HCT116 (cell line): ENCODE measurements around the gene MID1IP1.

Experiments used
- CTCF ChIP-seq, 3 experiments: fragments of 200-600 bp in 1 of 3; sonication (generic) in 1 of 3; IDR thresholded peaks in 2 of 3; conservative IDR thresholded peaks in 1 of 3; 2 replicates each; pipeline ENCODE4 v1.5.1; 2012 to 2017; ENCODE audit warnings: low read depth in 2 of 3, low read length in 2 of 3, antibody characterized with exemption in 1 of 3, borderline replicate concordance in 1 of 3, control low read depth in 1 of 3, mild to moderate bottlenecking in 1 of 3, mixed read lengths in 1 of 3, mixed run types in 1 of 3, moderate library complexity in 1 of 3; ENCODE audit not compliant: insufficient read depth in 1 of 3
- ELF1 ChIP-seq: IDR thresholded peaks from 2 replicates; pipeline ENCODE4 v1.6.1; 2012; ENCODE audit warnings: low read depth, borderline replicate concordance
- EZH2 ChIP-seq: fragments of 200-600 bp; sonication (generic); IDR thresholded peaks from 2 replicates; pipeline ENCODE4 v1.6.1; 2017; ENCODE audit warnings: antibody characterized with exemption, mixed run types
- MAX ChIP-seq: IDR thresholded peaks from 2 replicates; pipeline ENCODE4 v1.6.1; 2012
- POLR2A ChIP-seq: IDR thresholded peaks from 2 replicates; pipeline ENCODE4 v1.7.0; 2011; ENCODE audit warnings: borderline replicate concordance; ENCODE audit not compliant: insufficient read depth, insufficient read length; ENCODE audit errors: extremely low read depth
- POLR2AphosphoS5 ChIP-seq: IDR thresholded peaks from 2 replicates; pipeline ENCODE4 v1.6.1; 2011; ENCODE audit warnings: mild to moderate bottlenecking, low read depth, low read length, moderate library complexity
- REST ChIP-seq: IDR thresholded peaks from 2 replicates; pipeline ENCODE4 v1.6.1; 2012; ENCODE audit warnings: low read depth
- SP1 ChIP-seq: IDR thresholded peaks from 2 replicates; pipeline ENCODE4 v1.6.1; 2012; ENCODE audit warnings: low read depth
- SRF ChIP-seq: IDR thresholded peaks from 2 replicates; pipeline ENCODE4 v1.6.1; 2012; ENCODE audit warnings: low read depth
- TCF7L2 ChIP-seq: IDR thresholded peaks from 2 replicates; pipeline ENCODE4 v1.7.0; 2011; ENCODE audit warnings: borderline replicate concordance, inconsistent platforms; ENCODE audit not compliant: insufficient read depth, insufficient read length; ENCODE audit errors: extremely low read depth
- ZBTB33 ChIP-seq: IDR thresholded peaks from 2 replicates; pipeline ENCODE4 v1.6.1; 2011; ENCODE audit warnings: mild to moderate bottlenecking, low read length, moderate library complexity; ENCODE audit not compliant: insufficient replicate concordance; ENCODE audit errors: extremely low read depth

GRCh38 chrX:38848671-38849455, 47.6 kb downstream of the MID1IP1 start:
- TF ChIP-seq SP1 (no peak), CTCF (IDR thresholded peaks at IDR 0.05 in 2 of 3, conservative IDR thresholded peaks at IDR 0.05 in 1 of 3; ENCODE audit: borderline replicate concordance in 1 of 3, insufficient read depth in 1 of 3, low read depth in 2 of 3, low read length in 2 of 3) (no peak), POLR2AphosphoS5 (no peak), POLR2A (no peak), SRF (no peak), ELF1 (no peak), ZBTB33 (no peak), EZH2 (no peak), REST (no peak), MAX (no peak), TCF7L2 (no peak)
